ENCODE results near the gene MRPS12.

DNA sequence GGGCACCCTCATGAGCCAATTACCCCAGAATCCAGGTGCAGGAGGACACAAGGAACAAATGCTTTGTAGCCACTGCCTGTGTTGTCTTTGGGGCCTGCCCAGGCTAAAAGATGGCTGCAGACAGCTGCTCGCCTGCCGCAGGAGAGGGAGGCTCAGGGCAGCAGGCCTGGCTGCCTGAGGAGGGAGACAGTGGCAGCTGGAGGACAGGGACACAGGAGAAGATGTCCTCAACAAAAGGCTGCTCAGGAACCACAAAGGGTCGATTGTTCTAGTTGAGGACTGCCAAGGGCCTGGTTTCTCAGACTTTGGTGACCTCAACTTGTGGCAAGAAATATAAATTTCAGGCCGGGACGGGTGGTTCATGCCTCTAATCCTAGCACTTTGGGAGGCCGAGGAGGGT lies 39.0 kb upstream of the MRPS12 start:
- TF ChIP-seq, protein P1, sequence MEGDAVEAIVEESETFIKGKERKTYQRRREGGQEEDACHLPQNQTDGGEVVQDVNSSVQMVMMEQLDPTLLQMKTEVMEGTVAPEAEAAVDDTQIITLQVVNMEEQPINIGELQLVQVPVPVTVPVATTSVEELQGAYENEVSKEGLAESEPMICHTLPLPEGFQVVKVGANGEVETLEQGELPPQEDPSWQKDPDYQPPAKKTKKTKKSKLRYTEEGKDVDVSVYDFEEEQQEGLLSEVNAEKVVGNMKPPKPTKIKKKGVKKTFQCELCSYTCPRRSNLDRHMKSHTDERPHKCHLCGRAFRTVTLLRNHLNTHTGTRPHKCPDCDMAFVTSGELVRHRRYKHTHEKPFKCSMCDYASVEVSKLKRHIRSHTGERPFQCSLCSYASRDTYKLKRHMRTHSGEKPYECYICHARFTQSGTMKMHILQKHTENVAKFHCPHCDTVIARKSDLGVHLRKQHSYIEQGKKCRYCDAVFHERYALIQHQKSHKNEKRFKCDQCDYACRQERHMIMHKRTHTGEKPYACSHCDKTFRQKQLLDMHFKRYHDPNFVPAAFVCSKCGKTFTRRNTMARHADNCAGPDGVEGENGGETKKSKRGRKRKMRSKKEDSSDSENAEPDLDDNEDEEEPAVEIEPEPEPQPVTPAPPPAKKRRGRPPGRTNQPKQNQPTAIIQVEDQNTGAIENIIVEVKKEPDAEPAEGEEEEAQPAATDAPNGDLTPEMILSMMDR (IDR thresholded peaks at IDR 0.05; ENCODE audit: low read depth, low read length): no peak
- no peak for TF ChIP-seq EZH2phosphoT487 (IDR thresholded peaks at IDR 0.05; ENCODE audit: low read depth)

All from OCI-LY3 (cell line).